Stimulated activated naive CD4-positive, alpha-beta T cell treated with Interleukin-2 at 50 U/mL for 16 hours (primary cell): Measurements from ENCODE around the gene PRKCG.
A peak's percentile ranks its signal among the peaks of the same experiment; 100 is the strongest.

ENCODE experiments used
- DNase-seq: peaks from one replicate; lab custom pipeline; 2025; lab: John Stamatoyannopoulos, UW

Gene PRKCG

DNA sequence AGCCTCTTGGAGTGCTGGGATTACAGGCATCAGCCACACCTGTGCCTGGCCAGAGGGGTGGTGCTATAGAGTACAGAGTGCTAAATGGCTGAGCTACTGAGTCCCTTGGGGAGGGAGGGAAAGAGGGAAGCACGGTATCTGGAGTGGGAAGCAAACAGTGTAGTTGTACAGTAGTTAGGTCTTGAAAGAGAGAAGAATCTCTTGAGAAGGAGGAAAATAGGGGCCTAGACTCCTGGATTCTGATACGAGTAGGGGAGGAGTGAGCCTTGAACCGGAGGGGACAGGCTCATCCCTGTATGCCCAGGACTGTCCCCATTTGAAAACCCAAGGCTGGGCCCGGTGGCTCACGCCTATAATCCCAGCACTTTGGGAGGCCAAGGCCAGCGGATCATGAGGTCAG, 9.2 kb upstream of the PRKCG start:
- DNase-seq, result no peak

DNA sequence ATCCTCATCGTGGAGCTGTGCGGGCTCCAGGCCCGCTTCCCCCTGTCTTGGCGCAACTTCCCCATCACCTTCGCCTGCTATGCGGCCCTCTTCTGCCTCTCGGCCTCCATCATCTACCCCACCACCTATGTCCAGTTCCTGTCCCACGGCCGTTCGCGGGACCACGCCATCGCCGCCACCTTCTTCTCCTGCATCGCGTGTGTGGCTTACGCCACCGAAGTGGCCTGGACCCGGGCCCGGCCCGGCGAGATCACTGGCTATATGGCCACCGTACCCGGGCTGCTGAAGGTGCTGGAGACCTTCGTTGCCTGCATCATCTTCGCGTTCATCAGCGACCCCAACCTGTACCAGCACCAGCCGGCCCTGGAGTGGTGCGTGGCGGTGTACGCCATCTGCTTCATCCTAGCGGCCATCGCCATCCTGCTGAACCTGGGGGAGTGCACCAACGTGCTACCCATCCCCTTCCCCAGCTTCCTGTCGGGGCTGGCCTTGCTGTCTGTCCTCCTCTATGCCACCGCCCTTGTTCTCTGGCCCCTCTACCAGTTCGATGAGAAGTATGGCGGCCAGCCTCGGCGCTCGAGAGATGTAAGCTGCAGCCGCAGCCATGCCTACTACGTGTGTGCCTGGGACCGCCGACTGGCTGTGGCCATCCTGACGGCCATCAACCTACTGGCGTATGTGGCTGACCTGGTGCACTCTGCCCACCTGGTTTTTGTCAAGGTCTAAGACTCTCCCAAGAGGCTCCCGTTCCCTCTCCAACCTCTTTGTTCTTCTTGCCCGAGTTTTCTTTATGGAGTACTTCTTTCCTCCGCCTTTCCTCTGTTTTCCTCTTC, 8.0 kb upstream of the PRKCG start:
- no peak for DNase-seq

- DNase-seq, result no peak
These were observed 7.4 kb upstream of the PRKCG start for GRCh38 chr19:53874606-53874990.

- no peak for DNase-seq
These were observed 6.2 kb upstream of the PRKCG start for GRCh38 chr19:53875602-53876325.

DNA sequence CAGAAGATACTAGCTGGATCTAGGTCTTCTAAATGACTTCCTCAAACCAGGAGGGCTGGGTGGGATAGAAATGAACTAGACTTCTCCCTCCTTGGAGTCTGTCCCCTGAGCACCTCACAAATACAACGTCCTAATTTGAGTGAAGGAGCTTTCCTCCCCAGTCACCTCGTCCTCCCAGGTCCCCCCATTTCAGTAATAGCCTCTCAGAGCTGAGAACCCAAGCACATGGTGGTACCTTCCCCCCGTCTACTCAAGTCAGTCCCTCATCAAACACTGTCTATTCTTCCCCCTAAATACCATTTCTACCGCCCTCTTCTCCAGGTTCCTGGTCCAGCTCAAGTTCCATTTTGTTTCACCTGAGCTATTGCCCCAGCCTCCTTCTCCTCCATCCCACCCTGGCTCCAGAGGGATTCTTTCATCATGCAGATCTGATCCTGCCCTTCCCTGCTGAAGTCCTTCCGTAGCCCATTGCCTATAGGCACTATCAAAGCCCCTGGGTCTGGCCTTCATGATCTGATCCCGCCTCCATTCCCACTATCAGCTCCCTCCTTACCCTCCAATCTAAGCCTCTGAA, 5.3 kb upstream of the PRKCG start:
- no peak for DNase-seq

GRCh38 chr19:53877361-53877766, 4.6 kb upstream of the PRKCG start:
- peak; percentile 21 for DNase-seq

- no peak for DNase-seq
These were observed 3.2 kb upstream of the PRKCG start for GRCh38 chr19:53878776-53879139.

DNA sequence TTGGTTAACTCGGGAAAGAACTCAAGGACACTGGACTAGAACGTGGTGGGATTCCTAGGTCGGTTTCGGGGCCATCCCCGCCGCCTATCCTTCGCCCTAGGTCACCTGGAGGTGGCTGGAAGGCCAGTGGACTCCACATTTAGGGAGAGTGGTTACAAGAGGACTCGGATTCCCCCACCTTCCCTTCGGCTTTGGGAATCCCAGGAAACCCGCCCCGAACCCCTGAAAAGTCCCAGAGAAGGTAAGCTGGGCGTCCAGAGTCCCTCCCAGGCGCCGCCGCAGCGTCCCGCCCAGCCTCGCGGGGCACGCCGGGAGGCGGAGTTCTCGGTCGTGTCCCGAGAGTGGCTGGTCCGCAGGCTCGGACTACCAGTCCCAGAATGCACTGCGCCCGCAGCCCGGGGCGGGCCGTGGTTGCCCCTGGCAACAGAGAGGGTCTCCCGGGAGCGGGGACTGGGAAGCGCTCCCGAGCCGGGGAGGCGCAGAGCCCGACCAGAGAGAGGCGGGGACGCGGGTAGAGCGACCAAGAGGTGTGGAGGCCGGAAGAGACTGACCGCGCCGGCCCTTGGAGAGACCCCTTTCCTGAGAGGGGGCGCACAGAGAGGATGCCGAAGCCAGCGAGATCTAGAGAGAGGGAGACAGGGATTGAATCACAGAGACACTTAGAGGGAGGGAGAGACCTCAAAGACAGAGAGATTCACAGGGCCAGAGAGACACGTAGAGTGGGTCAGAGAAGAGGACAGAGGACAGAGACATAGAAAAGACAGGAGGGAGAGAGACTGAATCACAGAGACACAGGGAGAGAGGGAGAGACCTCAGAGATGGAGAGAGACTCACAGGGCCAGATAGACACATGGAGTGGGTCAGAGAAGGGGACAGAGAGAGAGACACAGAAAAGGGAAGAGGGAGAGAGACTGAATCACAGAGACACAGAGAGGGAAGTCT, 2.6 kb upstream of the PRKCG start:
- DNase-seq, result peak; percentile 71

DNA sequence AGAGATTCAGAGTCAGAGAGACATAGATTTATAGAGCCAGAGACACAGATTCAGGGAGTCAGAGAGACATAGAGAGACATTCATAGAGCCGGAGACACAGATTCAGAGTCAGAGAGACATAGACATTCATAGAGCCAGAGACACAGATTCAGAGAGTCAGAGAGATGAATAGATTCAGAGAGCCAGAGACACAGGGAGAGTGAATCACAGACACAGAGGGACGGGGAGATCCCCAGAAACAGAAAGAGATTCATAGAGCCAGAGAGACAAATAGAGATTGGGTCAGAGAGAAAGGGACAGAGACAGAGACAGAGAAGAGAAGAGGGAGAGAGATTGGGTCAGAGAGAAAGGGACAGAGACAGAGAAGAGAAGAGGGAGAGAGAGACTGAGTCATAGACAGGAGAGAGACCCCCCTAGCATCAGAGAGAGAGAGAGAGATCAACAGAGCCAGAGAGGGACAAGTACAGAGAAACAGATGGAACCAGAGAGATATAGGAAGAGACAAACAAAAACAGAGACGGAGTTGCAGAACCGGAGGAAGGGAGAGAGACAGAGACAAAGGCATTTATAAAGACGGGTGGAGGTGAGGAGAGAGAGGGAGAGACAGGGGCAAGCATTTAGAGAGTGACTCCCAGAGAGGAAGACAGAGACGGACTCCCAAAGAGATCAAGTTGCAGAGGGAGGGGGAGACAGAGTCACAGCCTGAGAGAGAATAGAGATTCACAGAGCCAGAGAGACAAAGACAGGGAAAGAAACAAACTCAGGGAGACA, 1.1 kb upstream of the PRKCG start:
- no peak for DNase-seq

GRCh38 chr19:53882391-53883050, 524 bp downstream of the PRKCG start:
- DNase-seq, result no peak

DNA sequence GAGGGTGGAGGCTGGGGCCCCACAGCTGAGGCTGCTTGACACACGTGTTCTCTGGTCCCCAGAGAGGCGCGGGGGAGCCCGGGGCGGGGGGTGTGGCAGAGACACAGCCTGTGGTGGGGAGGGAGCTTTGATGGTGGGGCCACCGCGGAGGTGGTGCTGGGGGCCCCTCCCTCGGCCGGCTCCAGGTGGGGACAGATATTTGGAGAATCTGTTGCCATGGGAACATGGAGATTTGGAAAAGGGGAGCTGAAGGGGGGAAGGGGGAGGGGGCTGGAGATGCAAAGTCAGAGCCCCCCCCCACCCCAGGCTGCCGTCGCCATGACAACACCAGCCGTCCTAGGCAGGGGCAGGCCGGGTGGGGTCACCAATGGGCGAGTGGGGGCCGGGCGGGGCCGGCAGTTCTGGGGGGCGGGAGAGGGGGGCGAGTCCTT, 1.2 kb downstream of the PRKCG start:
- DNase-seq, result no peak

- DNase-seq, result no peak
These were observed 1.7 kb downstream of the PRKCG start for GRCh38 chr19:53883741-53884140.

DNA sequence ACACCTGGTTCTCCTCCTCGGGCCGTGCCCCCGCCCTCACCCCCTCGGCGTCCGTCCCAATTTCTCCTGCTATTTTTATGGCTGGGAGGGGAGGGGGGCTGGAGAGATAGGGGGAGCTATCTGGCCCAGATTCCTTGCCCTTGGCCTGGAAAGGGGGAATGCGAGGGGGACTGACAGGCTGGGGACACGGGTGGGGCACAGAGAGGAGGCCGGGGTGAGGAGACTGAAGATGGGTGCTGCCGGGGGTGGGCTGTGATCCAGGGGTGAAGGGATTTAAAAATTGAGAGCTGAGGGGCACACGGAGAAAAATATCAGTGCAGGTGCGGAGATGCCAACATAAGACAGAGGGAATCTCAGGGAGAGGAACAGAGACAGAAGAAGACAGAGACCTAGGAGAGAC, 2.3 kb downstream of the PRKCG start:
- no peak for DNase-seq

DNA sequence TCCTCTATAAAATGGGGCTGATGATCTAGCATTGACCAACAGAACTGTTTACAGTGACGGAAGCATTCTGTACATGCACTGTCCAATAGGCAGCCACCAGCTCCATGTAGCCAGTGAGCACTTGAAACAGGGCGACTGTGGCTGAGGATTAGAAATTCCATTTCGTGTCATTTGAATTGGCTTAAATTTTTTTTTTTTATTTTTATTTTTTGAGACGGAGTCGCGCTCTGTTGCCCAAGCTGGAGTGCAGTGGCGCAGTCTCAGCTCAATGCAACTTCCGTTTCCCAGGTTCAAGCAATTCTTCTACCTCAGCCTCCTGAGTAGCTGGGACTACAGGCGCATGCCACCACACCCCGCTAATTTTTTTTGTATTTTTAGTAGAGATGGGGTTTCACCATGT, 3.0 kb downstream of the PRKCG start:
- DNase-seq, result no peak

- no peak for DNase-seq
These were observed 10.4 kb downstream of the PRKCG start for GRCh38 chr19:53892301-53892980.

- no peak for DNase-seq
These were observed 11.0 kb downstream of the PRKCG start for GRCh38 chr19:53892981-53893325.

- no peak for DNase-seq
These were observed 12.7 kb downstream of the PRKCG start for GRCh38 chr19:53894707-53895106.

DNA sequence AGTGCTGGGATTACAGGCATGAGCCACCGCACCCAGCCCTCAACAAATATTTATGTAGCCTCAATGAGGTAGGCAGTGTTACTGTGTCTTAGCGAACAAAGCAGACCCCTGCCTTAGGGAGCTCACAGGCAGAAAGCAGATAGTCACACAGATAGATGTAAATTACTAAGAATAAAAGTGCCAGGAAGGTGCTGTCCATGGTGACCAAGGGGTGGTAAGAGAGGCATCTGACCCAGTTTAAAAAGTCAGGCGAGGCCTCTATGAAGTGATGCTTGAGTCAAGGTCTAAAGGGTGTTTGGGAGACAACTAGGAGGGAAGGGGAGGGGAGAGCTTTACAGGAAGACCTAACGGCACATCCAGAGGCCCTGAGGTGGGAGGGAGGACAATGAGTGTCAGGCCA, 14.7 kb downstream of the PRKCG start:
- DNase-seq, result no peak

DNA sequence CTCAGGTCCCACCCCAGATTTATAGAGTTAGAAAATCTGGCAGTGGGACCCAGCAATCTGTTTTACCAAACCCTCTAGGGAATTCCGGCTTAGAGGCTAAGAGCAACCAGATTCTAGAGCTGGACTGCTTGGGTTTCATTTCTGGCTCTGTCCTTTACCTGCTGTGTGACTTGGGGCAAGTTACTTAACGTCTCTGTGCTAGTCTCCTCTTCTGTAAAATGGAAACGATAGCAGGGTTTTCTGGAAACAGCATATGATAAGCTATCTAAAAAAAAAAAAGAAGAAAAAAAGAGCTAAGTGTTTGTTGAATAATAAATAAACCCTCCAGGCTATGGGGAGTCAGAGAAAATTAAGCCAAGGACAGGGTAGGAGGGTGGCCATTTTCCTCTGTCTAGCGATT, 15.5 kb downstream of the PRKCG start:
- DNase-seq, result no peak

- DNase-seq, result no peak
These were observed 16.2 kb downstream of the PRKCG start for GRCh38 chr19:53898166-53898565.
